G401 (cell line): ENCODE measurements around the gene ULK2. TPM values are rescaled to one million over a fixed set of nuclear protein-coding genes. Genes with fewer than 3 reads are reported as not detected.
"Not testable (repeated sequence)": the region's sequence is repeated elsewhere in the genome, so short reads cannot be mapped to it uniquely, and the experiment has no call there.

ENCODE experiments used
- DNase-seq: peaks from one replicate; pipeline ENCODE4 v3.0.0-alpha.2; 2015; ENCODE audit warnings: low spot score
- in situ Hi-C: cut with HindIII; loops from 2 replicates; pipeline ENCODE4 v1.10.0; 2016; ENCODE audit warnings: low sequenced_read_pairs, mixed read lengths
- total RNA-seq: library from RNA; depleted of rRNA; stranded (reverse); fragments of >200 nt; shearing (Covaris generic); gene quantifications from 2 replicates; pipeline ENCODE4 v1.2.3, GENCODE V29; 2014; rRNA removed

Gene ULK2
- total RNA-seq = 8.6 and 30.7 TPM in 2 replicates

DNA sequence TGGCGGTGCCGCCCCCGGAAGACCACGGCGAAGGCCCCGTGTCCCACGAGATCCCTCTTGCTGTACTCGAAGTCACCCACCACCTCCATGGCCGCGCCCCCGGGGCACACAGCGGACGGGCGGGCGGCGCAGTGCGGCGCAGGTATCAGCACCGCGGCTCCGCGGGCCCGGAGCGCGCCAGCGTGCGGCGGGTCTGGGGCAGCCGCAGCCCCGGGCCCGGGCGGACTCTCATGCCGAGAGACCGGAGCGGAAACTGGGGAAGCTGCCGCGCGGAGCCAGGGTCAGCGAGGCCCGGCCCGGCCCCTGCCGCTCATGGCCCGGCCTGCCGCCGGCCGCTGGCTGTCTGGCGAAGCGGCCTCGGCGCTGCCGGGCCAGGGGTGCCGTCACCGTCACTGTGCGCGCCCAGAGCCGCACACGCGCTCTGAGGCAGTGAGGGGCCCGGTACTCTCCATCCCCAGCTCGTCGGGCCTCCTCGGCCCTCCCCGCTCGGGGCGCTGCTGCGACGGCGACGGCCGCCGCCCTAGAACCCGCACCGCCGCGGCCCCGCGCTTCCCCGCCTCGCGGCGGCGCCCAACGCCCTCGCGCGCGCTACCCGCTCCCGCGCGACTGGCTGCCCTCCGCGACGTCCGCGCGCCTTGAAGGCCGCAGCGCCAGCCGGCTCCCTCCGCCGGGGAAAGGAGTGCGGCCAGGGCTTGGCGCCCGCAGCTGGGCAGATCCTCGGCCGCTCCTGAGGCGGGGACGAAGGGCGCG, at the start of gene ULK2:
TSS of gene ULK2 (minus strand) at position 608 of the 750 bp plus-strand sequence. CDS start at position 89, 519 bp downstream.
- DNase-seq = peak; percentile 64
- in situ Hi-C loops = no loop called here

DNA sequence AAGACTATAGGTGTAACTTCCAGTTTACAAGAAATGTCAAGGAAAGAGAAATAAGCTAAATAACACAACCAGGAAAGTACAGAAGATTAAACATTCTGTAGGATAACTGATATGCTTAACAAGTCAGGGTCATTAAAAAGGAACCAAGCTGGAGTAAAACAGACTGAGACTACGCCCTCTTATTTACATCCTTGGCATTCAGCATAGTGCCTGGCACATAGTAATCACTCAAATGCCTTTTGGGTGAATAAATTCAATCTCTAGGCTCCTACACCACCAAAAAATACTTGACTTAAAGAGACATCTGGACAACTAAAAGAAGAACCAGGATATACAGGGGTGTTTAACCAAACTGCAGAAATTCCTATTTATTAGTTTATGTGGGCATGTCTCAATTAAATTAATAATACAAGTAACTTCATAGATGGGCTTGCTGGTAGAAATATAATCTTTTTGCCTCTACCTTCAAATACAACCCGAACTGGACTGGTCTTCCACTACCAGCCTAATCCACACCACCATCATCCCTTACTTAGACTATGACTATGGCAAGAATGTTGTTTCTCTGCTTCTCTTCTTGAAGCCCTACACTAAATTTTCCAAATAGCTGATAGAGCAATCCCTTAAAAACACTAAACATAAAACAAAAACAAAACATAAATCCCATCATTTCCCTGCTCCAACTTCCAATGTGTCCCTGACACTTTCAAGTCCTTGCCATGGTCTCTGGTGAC, 47.7 kb upstream of the ULK2 start:
- in situ Hi-C loops = no loop called here

DNA sequence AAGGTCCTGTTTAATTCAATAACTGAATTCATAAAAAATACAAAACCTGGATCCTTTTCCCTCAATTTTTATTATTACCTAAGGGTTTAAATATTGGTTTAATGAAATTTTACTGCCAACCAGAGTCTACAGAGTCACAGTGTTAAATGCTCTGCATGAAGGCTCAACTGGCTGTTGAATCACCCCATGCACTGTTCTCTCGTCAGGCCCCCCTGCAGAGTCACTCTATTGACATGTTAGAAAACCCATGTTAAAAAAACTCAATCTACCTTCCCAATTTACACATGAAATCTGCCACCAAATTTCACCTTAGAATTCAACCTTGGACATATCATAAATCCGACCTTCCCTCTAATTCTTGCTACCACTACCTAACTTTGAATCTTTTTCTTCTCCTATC, 43.3 kb upstream of the ULK2 start:
- DNase-seq = no peak
- in situ Hi-C loops = no loop called here

More for the DNA sequence above, 47.7 kb upstream of the ULK2 start:
- DNase-seq = no peak

DNA sequence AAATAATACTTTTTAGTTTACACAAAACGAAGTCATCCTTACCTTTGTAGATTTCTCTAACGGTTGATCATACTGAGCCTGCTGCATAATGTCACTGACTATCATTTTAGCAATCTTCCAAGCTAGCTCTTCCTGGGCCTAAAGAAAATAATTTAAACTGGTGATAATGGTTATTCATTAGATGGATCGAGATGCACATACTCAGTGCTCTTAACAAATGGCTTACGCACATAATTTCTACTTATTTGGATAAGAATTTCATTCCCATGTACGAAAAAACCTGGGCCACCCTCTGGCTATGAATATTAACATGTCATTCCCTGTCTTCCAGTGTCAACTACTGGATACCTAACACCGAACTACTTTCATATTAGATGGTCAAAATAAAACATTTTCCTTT, 41.4 kb upstream of the ULK2 start:
- no peak for DNase-seq
- in situ Hi-C loops = no loop called here

DNA sequence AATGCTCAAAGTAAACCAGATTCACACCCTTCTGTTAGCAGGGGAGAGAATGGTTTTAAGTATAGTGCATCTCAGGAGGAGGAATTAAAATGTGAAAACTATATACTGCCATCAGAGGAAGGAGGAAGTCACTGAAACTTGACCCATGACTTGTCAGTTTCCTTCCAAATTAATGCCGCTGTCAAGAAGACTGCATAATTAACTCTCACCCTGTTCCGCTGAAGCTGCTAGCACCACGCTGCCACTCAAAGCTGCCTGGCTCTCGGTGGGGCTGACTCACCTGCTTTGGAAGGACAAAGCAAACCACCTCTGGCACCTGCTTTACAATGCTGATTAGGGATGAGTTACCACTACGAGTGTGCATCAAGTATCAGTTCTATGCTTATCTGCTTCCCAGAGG, 37.8 kb upstream of the ULK2 start:
- DNase-seq = no peak
- in situ Hi-C loops = no loop called here

DNA sequence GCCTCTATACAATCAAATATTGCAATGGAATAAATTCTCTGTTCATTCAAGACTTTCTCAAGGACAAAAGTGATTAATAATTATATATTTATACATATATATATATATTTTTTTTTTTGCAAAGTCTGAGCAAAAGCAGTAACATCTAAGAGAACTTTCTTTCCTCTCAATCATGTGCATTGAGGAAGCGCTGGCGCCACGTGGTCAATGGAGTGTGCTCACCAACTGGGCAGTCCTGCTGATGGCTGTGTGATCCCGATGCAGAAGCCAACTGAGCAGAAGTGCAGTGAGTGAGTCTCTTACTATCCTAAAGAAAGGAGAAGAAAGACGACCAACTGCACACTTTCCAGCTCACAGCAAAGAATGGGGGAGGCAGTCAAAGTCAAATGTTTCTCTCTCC, 37.2 kb upstream of the ULK2 start:
- DNase-seq = no peak
- in situ Hi-C loops = no loop called here

DNA sequence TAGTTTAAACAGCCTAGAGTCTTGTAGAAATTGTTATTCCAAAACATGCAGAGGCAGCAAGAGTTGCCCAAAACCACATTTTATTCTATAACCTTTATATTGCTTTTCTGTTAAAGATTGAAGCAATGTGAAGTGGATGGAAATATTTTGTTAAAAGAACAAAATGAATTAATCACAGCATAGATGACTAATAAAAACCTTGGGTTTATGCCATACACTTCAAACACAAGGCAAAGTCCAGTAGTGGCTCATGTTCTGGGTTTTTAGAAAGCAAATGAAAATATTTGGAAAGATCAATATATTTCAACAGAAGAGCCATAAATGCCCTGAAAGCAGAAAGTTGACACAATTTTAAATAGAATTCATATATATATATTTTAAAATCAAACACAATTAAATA, 36.7 kb upstream of the ULK2 start:
- in situ Hi-C loops = no loop called here
- no peak for DNase-seq

DNA sequence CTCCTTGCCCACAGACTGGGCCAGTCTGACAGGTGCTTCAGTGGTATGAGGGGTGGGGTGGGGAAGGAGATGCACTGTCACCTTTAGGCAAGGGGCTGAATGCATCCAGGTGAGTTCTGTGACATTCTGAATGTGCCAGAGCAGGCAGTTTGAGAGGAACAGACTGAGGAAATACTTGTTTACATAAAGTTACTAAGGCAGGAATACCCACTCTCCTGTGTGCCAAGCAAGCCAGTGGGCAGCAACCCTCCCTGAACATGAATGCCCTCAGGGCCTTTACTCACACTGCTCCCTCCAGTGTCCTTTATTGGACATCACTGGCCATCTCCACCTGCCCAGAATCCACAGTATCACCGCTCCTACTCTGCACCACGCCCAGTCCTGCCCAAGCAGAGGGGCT, 33.1 kb upstream of the ULK2 start:
- in situ Hi-C loops = no loop called here
- no peak for DNase-seq

DNA sequence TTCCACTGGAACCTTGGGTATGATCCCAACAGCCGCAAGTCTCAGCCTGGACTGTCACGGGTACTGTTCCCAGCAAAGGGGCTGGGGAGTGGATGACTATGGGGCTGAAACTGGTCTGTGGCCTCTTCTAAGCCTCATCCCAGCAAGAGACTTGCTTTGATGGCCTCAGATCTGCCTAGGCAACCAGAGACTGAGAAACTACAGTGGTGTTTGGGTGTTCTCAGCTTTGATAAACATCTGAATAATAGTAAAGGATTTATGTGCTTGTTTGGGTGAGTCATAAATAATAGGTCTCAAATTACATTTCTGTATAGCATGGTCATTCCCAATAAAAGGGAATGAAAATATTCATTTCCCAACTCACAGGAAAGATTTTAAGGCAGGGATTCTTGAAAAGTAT, 30.2 kb upstream of the ULK2 start:
- DNase-seq = no peak
- in situ Hi-C loops = no loop called here

DNA sequence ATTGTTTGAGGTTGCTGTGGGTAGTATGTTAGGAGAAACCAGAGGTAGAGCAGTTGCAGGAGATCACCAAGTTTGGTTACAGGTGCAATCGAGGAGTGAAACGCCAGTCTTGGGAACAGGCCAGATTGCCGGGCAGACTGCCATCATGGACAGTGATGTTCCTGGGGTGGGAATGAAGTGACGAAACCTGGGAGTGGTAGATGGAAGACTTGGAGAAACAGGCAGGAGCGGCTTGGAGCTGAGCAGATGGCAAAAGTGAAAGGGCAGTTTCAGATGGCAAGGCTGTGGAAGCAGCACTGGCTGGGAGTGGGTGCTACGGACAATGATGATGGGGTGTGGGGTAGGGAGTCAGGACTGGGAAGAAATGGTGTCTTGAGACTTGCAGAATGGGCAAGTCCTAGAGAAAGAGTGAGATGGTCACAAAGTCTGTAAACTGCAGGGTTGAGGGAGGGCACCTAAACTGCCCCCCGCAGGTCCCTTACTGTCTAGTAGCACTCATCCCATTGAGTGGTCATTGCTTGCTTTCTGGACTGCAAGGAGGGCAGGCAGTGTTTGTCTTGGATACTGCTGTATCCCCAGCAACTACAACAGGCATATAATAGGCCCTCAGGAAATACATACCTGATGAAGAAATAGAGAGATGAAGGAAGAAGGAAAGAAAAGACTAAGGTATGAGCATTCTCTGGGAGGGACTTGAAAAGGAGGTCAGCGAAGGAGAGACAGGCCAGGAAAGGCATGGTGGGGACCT, 29.5 kb upstream of the ULK2 start:
- DNase-seq = peak; percentile 41
- in situ Hi-C loops = no loop called here

DNA sequence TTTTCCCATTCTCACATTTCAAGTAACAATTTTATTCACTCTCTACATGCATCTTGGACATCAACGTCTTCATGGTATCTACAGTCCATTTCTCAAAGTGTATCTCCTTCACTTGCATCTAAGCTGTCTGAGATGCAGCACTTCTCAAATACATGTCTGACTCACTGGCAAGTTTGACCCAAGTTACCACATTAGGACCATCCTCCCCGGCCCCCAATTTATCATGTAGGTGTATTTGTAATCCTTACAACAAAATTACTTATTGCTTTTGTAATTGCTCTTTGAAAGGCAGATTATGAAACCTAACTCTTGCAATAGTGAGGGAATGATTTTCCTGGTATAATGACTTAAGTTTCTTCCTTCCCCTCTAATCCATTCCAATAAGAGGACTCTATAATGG, 28.9 kb upstream of the ULK2 start:
- no peak for DNase-seq
- in situ Hi-C loops = no loop called here

DNA sequence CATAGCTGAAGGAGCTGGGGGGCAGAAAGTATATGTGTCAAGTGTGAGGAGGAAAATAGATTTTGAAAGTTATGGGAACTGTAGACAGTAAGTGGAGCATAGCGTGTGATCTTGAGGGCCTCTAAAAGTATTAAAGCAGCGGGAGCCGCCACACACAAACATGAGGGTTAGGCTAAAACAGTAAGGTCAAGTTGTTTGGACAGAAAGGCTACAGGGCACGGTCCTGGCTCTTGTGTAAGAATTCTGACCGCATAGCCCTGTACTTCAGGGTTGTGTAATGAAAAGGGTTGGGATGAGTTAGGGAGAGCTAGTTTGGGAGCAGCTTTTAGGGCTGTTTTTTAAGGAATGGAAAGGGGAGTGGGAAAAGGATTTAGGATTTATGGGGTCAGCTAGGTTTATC, 22.8 kb upstream of the ULK2 start:
- DNase-seq, in situ Hi-C loops: not testable (repeated sequence)

DNA sequence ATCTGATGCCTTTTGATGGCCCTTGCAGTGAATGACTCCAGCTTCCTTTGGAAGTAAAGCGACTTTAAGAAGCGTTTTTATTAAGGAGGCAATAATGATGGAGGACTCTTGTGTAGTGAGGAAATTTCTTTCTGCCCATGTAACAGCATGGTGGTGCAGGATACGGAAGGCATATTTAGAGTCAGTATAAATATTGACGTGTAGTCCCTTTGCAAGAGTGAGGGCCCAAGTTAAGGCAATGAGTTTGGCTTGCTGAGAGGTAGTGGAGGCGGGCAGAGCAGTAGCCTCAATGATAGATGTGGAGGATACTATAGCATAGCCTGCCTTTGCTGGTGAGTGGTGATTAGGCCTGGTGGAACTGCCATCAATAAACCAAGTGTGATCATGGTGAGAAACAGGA, 22.3 kb upstream of the ULK2 start:
- DNase-seq, in situ Hi-C loops: not testable (repeated sequence)

DNA sequence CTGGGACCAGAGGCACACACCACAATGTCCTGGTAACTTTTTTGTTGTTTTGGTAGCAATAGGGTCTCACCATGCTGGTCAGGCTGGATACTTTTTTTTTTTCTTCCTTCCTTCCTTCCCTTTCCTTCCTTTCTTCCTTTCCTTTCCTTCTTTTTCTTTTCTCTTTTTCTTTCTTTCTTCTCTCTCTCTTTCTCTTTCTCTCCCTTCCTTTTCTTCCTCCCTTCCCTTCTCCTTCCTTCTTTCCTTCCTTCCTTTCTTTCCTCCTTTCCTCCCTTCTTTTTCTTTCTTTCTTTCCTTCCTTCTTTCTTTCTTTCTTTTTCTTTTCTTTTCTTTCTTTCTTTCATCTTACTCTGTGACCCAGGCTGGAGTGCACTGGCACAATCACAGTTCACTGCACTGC, 18.4 kb upstream of the ULK2 start:
- no peak for DNase-seq

DNA sequence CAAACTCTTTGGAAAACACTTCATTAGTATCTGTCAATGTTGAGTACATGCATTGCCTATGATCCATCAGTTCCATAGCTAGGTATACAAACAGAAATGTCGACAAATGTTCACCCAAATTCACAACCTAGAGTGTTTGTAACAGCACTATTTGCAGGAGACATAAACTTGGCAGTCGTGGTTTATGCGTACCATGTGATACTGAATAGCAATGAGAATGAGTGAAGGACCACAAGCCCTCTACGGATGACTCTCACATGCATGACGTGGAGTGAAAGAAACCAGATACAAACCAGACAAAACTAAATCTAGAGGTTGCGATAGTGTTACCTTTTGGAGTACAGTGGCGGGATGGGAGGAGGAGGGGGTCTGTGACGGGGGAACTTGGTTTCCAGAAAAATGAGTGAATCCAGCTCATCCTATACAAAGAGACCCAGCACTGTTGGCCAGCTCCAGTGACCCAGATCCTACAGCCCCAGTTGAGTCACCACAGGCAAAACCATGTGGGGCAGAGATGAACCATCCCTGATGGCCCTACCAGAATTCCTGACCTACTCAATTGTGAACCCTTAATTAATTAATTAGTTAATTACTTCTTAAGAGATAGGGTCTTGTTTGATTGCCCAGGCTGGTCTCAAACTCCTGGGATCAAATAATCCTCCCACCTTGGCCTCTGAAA, 15.9 kb upstream of the ULK2 start:
- in situ Hi-C loops = no loop called here
- DNase-seq = no peak

More for the DNA sequence above, 18.4 kb upstream of the ULK2 start:
- in situ Hi-C loops = no loop called here

DNA sequence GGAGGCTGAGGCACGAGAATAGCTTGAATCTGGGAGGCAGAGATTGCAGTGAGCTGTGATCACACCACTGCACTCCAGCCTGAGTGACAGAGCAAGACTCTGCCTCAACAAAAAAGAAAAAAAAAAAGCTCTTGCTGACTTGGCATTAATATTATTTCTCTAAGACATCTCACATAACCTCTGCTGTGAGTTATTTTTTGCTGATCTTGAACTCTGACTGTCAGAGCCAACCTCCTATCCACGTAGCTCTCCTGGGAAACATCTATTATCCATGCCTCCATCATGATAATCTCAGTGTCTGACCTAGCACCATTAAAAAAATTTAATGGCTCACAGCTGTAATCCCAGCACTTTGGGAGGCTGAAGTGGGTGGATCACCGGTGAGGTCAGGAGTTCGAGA, 12.7 kb upstream of the ULK2 start:
- DNase-seq = no peak
- in situ Hi-C loops = no loop called here

DNA sequence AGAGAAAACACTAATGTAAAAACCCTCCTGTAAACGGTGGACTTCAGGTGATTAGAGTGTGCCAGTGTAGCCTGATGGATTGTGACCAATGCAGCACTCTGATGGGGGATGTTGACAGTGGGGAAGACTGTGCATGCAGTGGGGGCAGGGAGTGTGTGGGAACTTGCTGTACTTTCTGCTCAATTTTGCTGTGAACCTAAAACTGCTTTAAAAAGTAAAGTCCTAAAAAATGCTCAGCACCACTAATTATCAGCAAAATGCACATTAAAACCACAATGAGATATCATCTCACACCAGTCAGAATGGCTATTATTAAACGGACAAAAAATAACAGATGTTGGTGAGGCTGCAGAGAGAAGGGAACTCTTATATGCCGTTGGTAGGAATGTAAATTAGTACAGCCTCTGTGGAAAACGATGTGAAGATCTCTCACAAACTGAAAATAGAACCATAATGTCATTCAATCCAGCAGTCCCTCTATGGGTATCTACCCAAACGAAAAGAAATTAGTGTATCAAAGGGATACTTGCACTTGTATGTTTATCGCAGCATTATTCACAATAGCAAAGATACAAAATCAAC, 9.7 kb upstream of the ULK2 start:
- DNase-seq = no peak
- in situ Hi-C loops = no loop called here

DNA sequence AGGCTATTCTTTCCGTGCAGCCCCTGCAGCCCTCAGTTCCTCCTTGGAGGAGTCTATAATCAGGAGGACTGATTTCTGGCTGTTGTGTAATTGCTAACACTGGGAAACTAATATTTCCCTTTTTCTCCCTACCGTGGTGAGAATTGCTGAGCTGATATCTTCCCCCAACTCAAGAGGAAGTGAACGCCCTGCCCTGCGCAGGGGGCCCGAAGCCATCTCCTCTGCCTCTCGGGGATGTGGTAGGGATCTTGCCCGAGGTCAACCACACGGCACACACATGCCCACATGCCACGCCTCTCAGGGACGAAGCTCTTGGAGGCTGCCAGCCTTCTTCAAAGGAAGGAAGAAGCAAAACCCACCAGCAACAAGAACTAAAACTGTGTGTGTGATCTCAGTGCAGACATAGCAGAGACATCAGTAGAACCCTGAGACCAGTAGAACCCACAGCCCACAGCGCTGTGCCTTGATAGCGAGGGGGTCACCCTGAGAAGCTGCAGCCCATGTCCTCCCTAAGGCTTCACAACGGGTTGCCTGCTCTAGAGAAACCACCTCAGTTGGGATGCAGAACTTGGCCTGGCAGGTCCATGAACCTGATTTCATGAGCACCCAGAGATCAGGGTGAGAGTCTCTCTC, 8.9 kb upstream of the ULK2 start:
- DNase-seq = no peak
- in situ Hi-C loops = no loop called here

DNA sequence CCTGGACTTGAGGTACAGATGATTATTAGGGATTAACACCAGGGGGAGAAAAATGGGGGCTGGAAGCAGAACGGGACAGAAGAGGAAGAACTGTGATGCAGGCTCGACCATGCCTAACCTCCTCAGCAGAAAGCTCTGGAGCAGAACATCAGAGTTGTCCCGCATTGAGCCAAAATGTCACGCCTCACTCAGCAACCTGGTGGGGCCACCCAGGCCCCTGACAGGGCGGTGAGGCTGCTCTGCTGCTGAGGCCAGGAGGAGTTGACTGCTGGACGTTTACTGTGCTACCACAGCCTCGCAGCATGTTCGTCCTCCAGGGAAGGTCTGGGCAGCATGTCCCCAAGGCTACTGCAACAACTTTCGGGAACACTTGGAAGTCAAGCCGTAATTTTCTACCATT, 6.5 kb upstream of the ULK2 start:
- DNase-seq = no peak
- in situ Hi-C loops = no loop called here
